Karpas-422 (cell line): ENCODE results near the gene RPH3AL. TPM values are rescaled to one million over a fixed set of nuclear protein-coding genes. Genes with fewer than 3 reads are reported as not detected.

ENCODE experiments used
- DNase-seq: peaks from one replicate; pipeline ENCODE4 v3.0.0-alpha.2; 2015
- H2AFZ ChIP-seq: fragments of 200-600 bp; sonication (generic); 2 replicates; pipeline ENCODE4 v1.6.1; 2014; ENCODE audit warnings: antibody characterized with exemption, low read length, mixed read lengths
- H3K27ac ChIP-seq: fragments of 200-600 bp; sonication (generic); 2 replicates; pipeline ENCODE4 v1.5.1; 2014; ENCODE audit warnings: mild to moderate bottlenecking, low read length, moderate library complexity
- H3K27me3 ChIP-seq: fragments of 200-600 bp; sonication (generic); 2 replicates; pipeline ENCODE4 v1.6.1; 2014; ENCODE audit warnings: low read length, mixed read lengths
- H3K36me3 ChIP-seq: fragments of 200-600 bp; sonication (generic); 2 replicates; pipeline ENCODE4 v1.6.1; 2014; ENCODE audit warnings: low read length, mixed read lengths; ENCODE audit not compliant: insufficient read depth
- H3K4me1 ChIP-seq: fragments of 200-600 bp; sonication (generic); 2 replicates; pipeline ENCODE4 v1.6.1; 2014; ENCODE audit warnings: mild to moderate bottlenecking, low read length, mixed read lengths
- H3K4me2 ChIP-seq: fragments of 200-600 bp; sonication (generic); 2 replicates; pipeline ENCODE4 v1.6.1; 2014; ENCODE audit warnings: low read length, low read depth, mild to moderate bottlenecking; ENCODE audit not compliant: poor library complexity, severe bottlenecking
- H3K4me3 ChIP-seq: fragments of 200-600 bp; sonication (generic); 2 replicates; pipeline ENCODE4 v1.5.1; 2014; ENCODE audit warnings: mild to moderate bottlenecking, antibody characterized with exemption, low read length, mixed read lengths
- H3K79me2 ChIP-seq: fragments of 200-600 bp; sonication (generic); 2 replicates; pipeline ENCODE4 v1.6.1; 2014; ENCODE audit warnings: mild to moderate bottlenecking, low read length, mixed read lengths
- H3K9ac ChIP-seq: fragments of 200-600 bp; sonication (generic); 2 replicates; pipeline ENCODE4 v1.6.0; 2014; ENCODE audit warnings: low read length
- H3K9me2 ChIP-seq: fragments of 200-600 bp; sonication (generic), shearing (Covaris generic); replicated peaks from 2 replicates; pipeline ENCODE4 v1.6.0; 2014; ENCODE audit warnings: mild to moderate bottlenecking, low read length, moderate library complexity; ENCODE audit not compliant: insufficient read depth
- H3K9me3 ChIP-seq: fragments of 300-700, 200-600 bp; sonication (generic); 2 replicates; pipeline ENCODE4 v1.6.1; 2014; ENCODE audit warnings: low read length, mixed read lengths
- H4K20me1 ChIP-seq: fragments of 200-600 bp; sonication (generic); 2 replicates; pipeline ENCODE4 v1.6.1; 2014; ENCODE audit warnings: mild to moderate bottlenecking, antibody characterized with exemption, low read length, low read depth; ENCODE audit not compliant: insufficient read depth
- total RNA-seq: library from RNA; depleted of rRNA; stranded (reverse); fragments of >200 nt; shearing (Covaris generic); gene quantifications from 2 replicates; pipeline ENCODE4 v1.2.3, GENCODE V29; 2014; ENCODE audit warnings: low replicate concordance

RPH3AL gene
- total RNA-seq, 1 experiment from 2014 or later: not detected

- H3K9me3 ChIP-seq: no peaks in the 10 kb centered on the region
- H3K9ac ChIP-seq: no peak overlapping the region
- H3K4me1 ChIP-seq: 0 out of 2 replicates have a peak, but pooled peaks cover 2% of the 10 kb centered on the region
- H3K27me3 ChIP-seq: no peaks in the 10 kb centered on the region
- H3K4me3 ChIP-seq: no peak overlapping the region
- no peaks in the 10 kb centered on the region for H3K36me3 ChIP-seq
- no peak overlapping the region for H3K27ac ChIP-seq
- H4K20me1 ChIP-seq: 0 out of 2 replicates have a peak, but pooled peaks cover 6% of the 10 kb centered on the region
- H3K9me2 ChIP-seq: no peaks in the 10 kb centered on the region
- H2AFZ ChIP-seq: no peak overlapping the region
- DNase-seq: no peak
- no peak overlapping the region for H3K4me2 ChIP-seq
- no peaks in the 10 kb centered on the region for H3K79me2 ChIP-seq
These were observed 30.3 kb upstream of the RPH3AL start for GRCh38 chr17:382644-383533.

GRCh38 chr17:381941-382643, 29.5 kb upstream of the RPH3AL start:
- no peaks in the 10 kb centered on the region for H3K9me2 ChIP-seq
- 0 out of 2 replicates have a peak, but pooled peaks cover 6% of the 10 kb centered on the region for H4K20me1 ChIP-seq
- DNase-seq: no peak
- H3K4me3 ChIP-seq: no peak overlapping the region
- no peaks in the 10 kb centered on the region for H3K79me2 ChIP-seq
- 0 out of 2 replicates have a peak, but pooled peaks cover 2% of the 10 kb centered on the region for H3K4me1 ChIP-seq
- no peak overlapping the region for H3K4me2 ChIP-seq
- no peaks in the 10 kb centered on the region for H3K9me3 ChIP-seq
- no peak overlapping the region for H3K9ac ChIP-seq
- no peak overlapping the region for H2AFZ ChIP-seq
- H3K27ac ChIP-seq: no peak overlapping the region
- H3K27me3 ChIP-seq: no peaks in the 10 kb centered on the region
- H3K36me3 ChIP-seq: no peaks in the 10 kb centered on the region

GRCh38 chr17:381516-381915, 28.9 kb upstream of the RPH3AL start:
- peak; percentile 45 for DNase-seq

GRCh38 chr17:379531-380465, 27.2 kb upstream of the RPH3AL start:
- no peak overlapping the region for H3K27ac ChIP-seq
- no peak for DNase-seq
- H3K9me3 ChIP-seq: no peaks in the 10 kb centered on the region
- no peaks in the 10 kb centered on the region for H3K27me3 ChIP-seq
- no peaks in the 10 kb centered on the region for H3K79me2 ChIP-seq
- no peak overlapping the region for H3K9ac ChIP-seq
- H3K4me2 ChIP-seq: no peak overlapping the region
- no peaks in the 10 kb centered on the region for H3K36me3 ChIP-seq
- no peaks in the 10 kb centered on the region for H3K9me2 ChIP-seq
- no peak overlapping the region for H3K4me3 ChIP-seq
- no peaks in the 10 kb centered on the region for H4K20me1 ChIP-seq
- H3K4me1 ChIP-seq: no peaks in the 10 kb centered on the region
- H2AFZ ChIP-seq: no peak overlapping the region

More at GRCh38 chr17:381516-381915, 28.9 kb upstream of the RPH3AL start:
- Histone ChIP-seq H3K9ac (no peak overlapping the region), H3K4me1 (0 out of 2 replicates have a peak, but pooled peaks cover 2% of the 10 kb centered on the region), H3K36me3 (no peaks in the 10 kb centered on the region), H3K9me2 (no peaks in the 10 kb centered on the region), H3K4me3 (no peak overlapping the region), H3K9me3 (no peaks in the 10 kb centered on the region), H3K27ac (no peak overlapping the region), H3K79me2 (no peaks in the 10 kb centered on the region), H4K20me1 (0 out of 2 replicates have a peak, but pooled peaks cover 4% of the 10 kb centered on the region), H3K4me2 (no peak overlapping the region), H2AFZ (no peak overlapping the region), H3K27me3 (no peaks in the 10 kb centered on the region)

- no peak overlapping the region for H3K27ac ChIP-seq
- no peaks in the 10 kb centered on the region for H4K20me1 ChIP-seq
- H3K79me2 ChIP-seq: no peaks in the 10 kb centered on the region
- H3K27me3 ChIP-seq: no peaks in the 10 kb centered on the region
- no peaks in the 10 kb centered on the region for H3K36me3 ChIP-seq
- H3K4me2 ChIP-seq: no peak overlapping the region
- no peak overlapping the region for H3K4me3 ChIP-seq
- H3K9ac ChIP-seq: no peak overlapping the region
- H2AFZ ChIP-seq: no peak overlapping the region
- no peak for DNase-seq
- H3K9me3 ChIP-seq: no peaks in the 10 kb centered on the region
- H3K4me1 ChIP-seq: no peaks in the 10 kb centered on the region
- H3K9me2 ChIP-seq: no peaks in the 10 kb centered on the region
These were observed 25.5 kb upstream of the RPH3AL start for GRCh38 chr17:378068-378467.

- Histone ChIP-seq H3K9me2 (no peaks in the 10 kb centered on the region), H2AFZ (no peak overlapping the region), H3K27me3 (no peaks in the 10 kb centered on the region), H3K9ac (no peak overlapping the region), H4K20me1 (no peaks in the 10 kb centered on the region), H3K27ac (no peak overlapping the region), H3K79me2 (no peaks in the 10 kb centered on the region), H3K4me3 (no peak overlapping the region), H3K36me3 (no peaks in the 10 kb centered on the region), H3K9me3 (no peaks in the 10 kb centered on the region), H3K4me2 (no peak overlapping the region), H3K4me1 (no peaks in the 10 kb centered on the region)
- no peak for DNase-seq
These were observed 24.6 kb upstream of the RPH3AL start for GRCh38 chr17:376936-377863.

GRCh38 chr17:373613-374230, 21.1 kb upstream of the RPH3AL start:
- Histone ChIP-seq H3K4me3 (no peak overlapping the region), H3K9ac (no peak overlapping the region), H2AFZ (no peak overlapping the region), H3K4me2 (no peak overlapping the region), H3K36me3 (no peaks in the 10 kb centered on the region), H3K79me2 (no peaks in the 10 kb centered on the region), H3K4me1 (no peaks in the 10 kb centered on the region), H4K20me1 (no peaks in the 10 kb centered on the region), H3K27ac (no peak overlapping the region), H3K9me2 (no peaks in the 10 kb centered on the region), H3K9me3 (no peaks in the 10 kb centered on the region), H3K27me3 (no peaks in the 10 kb centered on the region)
- DNase-seq: no peak
